H1 (cell line): ENCODE results near the gene ZNF512B. TPM values are rescaled to one million over a fixed set of nuclear protein-coding genes. Genes with fewer than 3 reads are reported as not detected.

Experiments
- CTCF ChIA-PET: fragments of 300-600 bp; sonication (Branson Sonifier 250); formaldehyde crosslinking; loops from one replicate; lab custom pipeline; 2021; ENCODE audit not compliant: partially characterized antibody; lab: Charles Lee
- POLR2A ChIA-PET: fragments of 300-600 bp; sonication (Branson Sonifier 250); formaldehyde crosslinking; loops from one replicate; lab custom pipeline; 2021; ENCODE audit warnings: inconsistent platforms; ENCODE audit not compliant: partially characterized antibody; lab: Charles Lee
- DNase-seq, 2 experiments: peaks; one replicate each; pipeline versions ENCODE4 v3.0.0 to v3.0.0-alpha.2; 2010 to 2022; ENCODE audit warnings: low spot score in 2 of 2, low read depth in 1 of 2, mixed read lengths in 1 of 2
- FAIRE-seq: peaks from 2 replicates; lab custom pipeline; 2011; peaks lifted over from hg19 to GRCh38; lab: Jason Lieb, UNC
- H2AFZ ChIP-seq: 2 replicates; pipeline ENCODE4 v1.8.1; 2012; ENCODE audit warnings: low read length, inconsistent platforms
- H2AK5ac ChIP-seq: 2 replicates; pipeline ENCODE4 v1.6.1; 2013; ENCODE audit warnings: low read depth, low read length
- H2BK120ac ChIP-seq: replicated peaks from 2 replicates; pipeline ENCODE3; 2013; ENCODE audit warnings: low read depth, low read length, inconsistent platforms
- H2BK12ac ChIP-seq: 2 replicates; pipeline ENCODE4 v1.6.1; 2013; ENCODE audit warnings: low read depth, low read length
- H2BK15ac ChIP-seq: 2 replicates; pipeline ENCODE4 v1.6.1; 2013; ENCODE audit warnings: low read length
- H2BK20ac ChIP-seq: 2 replicates; pipeline ENCODE4 v1.6.1; 2013; ENCODE audit warnings: low read length
- H2BK5ac ChIP-seq: 2 replicates; pipeline ENCODE4 v1.6.1; 2013; ENCODE audit warnings: low read depth, low read length
- H3K14ac ChIP-seq: 2 replicates; pipeline ENCODE4 v1.6.1; 2013; ENCODE audit warnings: inconsistent platforms; ENCODE audit not compliant: insufficient read length
- H3K18ac ChIP-seq: 2 replicates; pipeline ENCODE4 v1.6.1; 2013; ENCODE audit warnings: low read length; ENCODE audit errors: extremely low read depth
- H3K23ac ChIP-seq: 2 replicates; pipeline ENCODE4 v1.6.1; 2013; ENCODE audit warnings: inconsistent platforms; ENCODE audit not compliant: insufficient read length
- H3K23me2 ChIP-seq: 2 replicates; pipeline ENCODE4 v1.6.1; 2013; ENCODE audit warnings: low read depth, low read length
- H3K27ac ChIP-seq: 2 replicates; pipeline ENCODE4 v1.6.1; 2011; ENCODE audit warnings: low read depth, low read length, inconsistent platforms
- H3K27me3 ChIP-seq, 4 experiments: replicated peaks in 1 of 4; 1 replicate in 1 of 4; 2 replicates in 3 of 4; pipeline versions ENCODE4 v1.6.1 to v1.8.1; 2011 to 2013; ENCODE audit warnings: low read length in 3 of 4, mild to moderate bottlenecking in 3 of 4, inconsistent platforms in 2 of 4, mixed read lengths in 2 of 4, moderate library complexity in 1 of 4; ENCODE audit not compliant: control insufficient read depth in 3 of 4, insufficient read depth in 3 of 4; ENCODE audit errors: extremely low read depth in 1 of 4
- H3K36me3 ChIP-seq, 4 experiments: 2 replicates each; pipeline versions ENCODE4 v1.6.1 to v1.8.1; 2011 to 2013; ENCODE audit warnings: mild to moderate bottlenecking in 4 of 4, low read length in 3 of 4, moderate library complexity in 2 of 4, control low read depth in 1 of 4, inconsistent platforms in 1 of 4; ENCODE audit not compliant: insufficient read depth in 4 of 4, control insufficient read depth in 2 of 4
- H3K4ac ChIP-seq: replicated peaks from 2 replicates; pipeline ENCODE3; 2013; ENCODE audit warnings: low read length, low read depth, mixed read lengths, inconsistent platforms; ENCODE audit not compliant: insufficient read length
- H3K4me1 ChIP-seq, 4 experiments: replicated peaks in 1 of 4; 1 replicate in 1 of 4; 2 replicates in 3 of 4; pipeline versions ENCODE4 v1.6.1 to v1.8.1; 2011 to 2013; ENCODE audit warnings: low read length in 3 of 4, inconsistent platforms in 2 of 4, mixed read lengths in 1 of 4; ENCODE audit not compliant: insufficient read depth in 4 of 4, control insufficient read depth in 3 of 4
- H3K4me2 ChIP-seq, 2 experiments: 2 replicates each; pipeline versions ENCODE4 v1.6.1 to v1.8.1; 2011 to 2013; ENCODE audit warnings: low read depth in 2 of 2, low read length in 2 of 2, control low read depth in 1 of 2, inconsistent platforms in 1 of 2, mild to moderate bottlenecking in 1 of 2; ENCODE audit not compliant: insufficient read depth in 1 of 2
- H3K4me3 ChIP-seq, 4 experiments: fragments of 200-600, 300-600 bp in 1 of 4; sonication (generic), shearing (Covaris generic), sonication (Bioruptor Twin) in 1 of 4; 2 replicates each; pipeline versions ENCODE4 v1.5.1 to v1.8.1; 2011 to 2016; ENCODE audit warnings: low read length in 4 of 4, low read depth in 3 of 4, control low read depth in 2 of 4, inconsistent platforms in 2 of 4, mild to moderate bottlenecking in 2 of 4, mixed read lengths in 1 of 4, moderate library complexity in 1 of 4; ENCODE audit not compliant: insufficient read depth in 2 of 4; ENCODE audit errors: extremely low read depth in 1 of 4
- H3K56ac ChIP-seq: replicated peaks from 2 replicates; pipeline ENCODE3; 2013; ENCODE audit warnings: low read depth, mild to moderate bottlenecking, mixed read lengths, low read length, inconsistent platforms; ENCODE audit not compliant: insufficient read length
- H3K79me1 ChIP-seq: 2 replicates; pipeline ENCODE4 v1.6.1; 2013; ENCODE audit warnings: low read depth, low read length, control low read depth
- H3K79me2 ChIP-seq, 2 experiments: 2 replicates each; pipeline versions ENCODE4 v1.6.1 to v1.8.1; 2012 to 2013; ENCODE audit warnings: low read length in 2 of 2, mild to moderate bottlenecking in 2 of 2, inconsistent platforms in 1 of 2; ENCODE audit not compliant: insufficient read depth in 2 of 2, control insufficient read depth in 1 of 2
- H3K9ac ChIP-seq, 4 experiments: replicated peaks in 1 of 4; 1 replicate in 1 of 4; 2 replicates in 3 of 4; pipeline versions ENCODE4 v1.6.1 to v1.8.1; 2011 to 2013; ENCODE audit warnings: low read depth in 3 of 4, low read length in 3 of 4, control low read depth in 2 of 4, mild to moderate bottlenecking in 2 of 4, moderate library complexity in 2 of 4, inconsistent platforms in 1 of 4; ENCODE audit errors: extremely low read depth in 1 of 4
- H3K9me3 ChIP-seq, 2 experiments: 2 replicates each; pipeline versions ENCODE4 v1.6.1 to v1.8.1; 2012 to 2013; ENCODE audit warnings: mild to moderate bottlenecking in 2 of 2, moderate library complexity in 2 of 2, control low read depth in 1 of 2, inconsistent platforms in 1 of 2, low read depth in 1 of 2, low read length in 1 of 2, mixed read lengths in 1 of 2; ENCODE audit not compliant: insufficient read depth in 2 of 2
- H4K20me1 ChIP-seq, 2 experiments: replicated peaks in 1 of 2; 2 replicates each; pipeline versions ENCODE3 to v1.8.1; 2011 to 2013; ENCODE audit warnings: inconsistent platforms in 2 of 2, low read length in 2 of 2, mild to moderate bottlenecking in 1 of 2; ENCODE audit not compliant: insufficient read depth in 2 of 2, control insufficient read depth in 1 of 2
- H4K5ac ChIP-seq: 2 replicates; pipeline ENCODE4 v1.6.1; 2013; ENCODE audit warnings: low read length, low read depth, mixed read lengths, inconsistent platforms; ENCODE audit not compliant: insufficient read length
- H4K8ac ChIP-seq: 2 replicates; pipeline ENCODE4 v1.8.0; 2013; ENCODE audit warnings: mild to moderate bottlenecking, moderate library complexity, low read length, inconsistent platforms; ENCODE audit not compliant: insufficient read depth; ENCODE audit errors: extremely low read depth
- H4K91ac ChIP-seq: replicated peaks from 2 replicates; pipeline ENCODE3; 2013; ENCODE audit warnings: low read length, mixed read lengths, inconsistent platforms; ENCODE audit not compliant: insufficient read length
- BCL11A ChIP-seq, 2 experiments: IDR thresholded peaks; one replicate each; pipeline ENCODE4 v1.6.1; 2011; ENCODE audit warnings: low read depth in 2 of 2, low read length in 2 of 2, mild to moderate bottlenecking in 2 of 2
- JUN ChIP-seq: IDR thresholded peaks from 2 replicates; pipeline ENCODE4 v1.6.1; 2011; ENCODE audit warnings: low read depth, mild to moderate bottlenecking, improper control_type of control experiment, low read length
- SRF ChIP-seq: IDR thresholded peaks from 2 replicates; pipeline ENCODE4 v1.6.1; 2011; ENCODE audit warnings: mild to moderate bottlenecking, low read depth, low read length, moderate library complexity
- TAF1 ChIP-seq: IDR thresholded peaks from 2 replicates; pipeline ENCODE4 v1.6.1; 2011; ENCODE audit warnings: mild to moderate bottlenecking, low read depth, low read length
- TAF7 ChIP-seq: optimal IDR thresholded peaks from 2 replicates; pipeline ENCODE3; 2011; ENCODE audit warnings: low read depth, mild to moderate bottlenecking, inconsistent platforms, low read length, moderate library complexity, borderline replicate concordance
- WGBS, 2 experiments: shearing (Covaris generic) in 1 of 2; methylation state at CpG; one replicate each; pipeline versions ENCODE4 v1.1.6 to v1.1.7; 2013 to 2015; ENCODE audit warnings: low lambda C conversion rate in 2 of 2, mixed read lengths in 2 of 2, inconsistent platforms in 1 of 2, low coverage in 1 of 2, missing lambda C conversion rate in 1 of 2; ENCODE audit not compliant: insufficient replicate concordance in 2 of 2, insufficient coverage in 1 of 2, insufficient read length in 1 of 2; ENCODE audit errors: extremely low coverage in 1 of 2, missing lambda C conversion rate in 1 of 2; 5-methylcytosine and 5-hydroxymethylcytosine counted together
- polyA plus RNA-seq, 7 experiments: library from polyadenylated mRNA; depleted of rRNA in 3 of 7; stranded (reverse) in 5 of 7; unstranded in 2 of 7; fragments of >200 nt in 5 of 7; fragments of 200-250 nt in 2 of 7; gene quantifications; 1 replicate in 5 of 7; 2 replicates in 1 of 7; 4 replicates in 1 of 7; pipeline versions ENCODE4 v1.2.1 to v1.2.3, GENCODE V29; 2011 to 2013; ENCODE audit warnings: missing spikeins in 2 of 7, mixed read lengths in 2 of 7
- total RNA-seq: library from RNA; stranded (reverse); fragmentation: NEBNext Ultra II Directional; extraction: Animal tissue kit (Norgen Biotek cat#: 25700); gene quantifications from 2 replicates; pipeline ENCODE4 v1.2.1, GENCODE V29; 2021
- TF ChIP-seq, protein P1 (sequence below): IDR thresholded peaks from 2 replicates; pipeline ENCODE4 v1.6.1; 2012; ENCODE audit warnings: inconsistent platforms

The ZNF512B gene
- total and polyA plus RNA-seq, 2 of the 8 experiments (the other 6 are each of a cell fraction or from before 2014, with no cell fraction given): 7.3 to 26.6 TPM

DNA sequence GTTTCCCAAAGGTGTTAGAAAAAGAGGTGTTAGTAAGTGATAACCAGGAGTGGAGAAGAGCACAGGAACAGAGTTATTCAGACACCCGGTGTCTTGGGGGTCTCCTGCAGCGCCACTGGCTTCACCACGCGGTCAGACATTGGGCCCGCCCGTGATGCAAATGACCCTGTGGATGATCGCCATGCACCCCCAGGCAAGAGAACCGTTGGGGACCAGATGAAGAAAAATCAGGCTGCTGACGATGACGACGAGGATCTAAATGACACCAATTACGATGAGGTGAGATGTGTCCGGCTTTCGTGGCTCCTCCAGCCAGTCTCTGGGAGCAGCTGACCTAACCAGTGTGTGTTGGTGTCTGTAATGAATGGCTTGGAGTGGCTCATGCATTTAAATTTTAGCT is 13.2 kb upstream of the ZNF512B start:
- Histone ChIP-seq H2AFZ (no peak overlapping the region), H3K79me2 (peaks cover 0 to 20% of the 10 kb centered on the region in 2 experiments; a peak in 3 of 4 replicates), H3K79me1 (peaks cover 4% of the 10 kb centered on the region; the same call in 1 of the 2 replicates), H3K27ac (no peak overlapping the region), H3K9me3 (no peaks in the 10 kb centered on the region), H3K18ac (no peak overlapping the region), H3K14ac (no peak overlapping the region), H2BK20ac (no peak overlapping the region), H2BK120ac (no peak overlapping the region), H4K91ac (no peak overlapping the region), H3K23ac (no peak overlapping the region), H2BK15ac (no peak overlapping the region), H4K5ac (no peak overlapping the region), H3K27me3 (peaks cover 0 to 5% (median 2%) of the 10 kb centered on the region in 4 experiments; a peak in 3 of 7 replicates), H3K4me3 (no peak overlapping the region), H2BK12ac (no peak overlapping the region), H2BK5ac (no peak overlapping the region), H3K23me2 (peaks cover 14% of the 10 kb centered on the region), H3K56ac (no peak overlapping the region), H3K4me1 (peaks cover 4 to 22% (median 12%) of the 10 kb centered on the region in 4 experiments; a peak in 6 of 7 replicates), H2AK5ac (no peak overlapping the region), H3K9ac (no peak overlapping the region), H3K4me2 (no peak overlapping the region), H3K36me3 (peaks cover 5 to 29% (median 23%) of the 10 kb centered on the region in 4 experiments; a peak in 7 of 8 replicates), H4K20me1 (peaks cover 2 to 12% of the 10 kb centered on the region in 2 experiments), H3K4ac (no peak overlapping the region), H4K8ac (peak overlapping the region; percentile 23; the same call in 1 of the 2 replicates)
- POLR2A ChIA-PET: interaction anchor here (0.8 to 1.9 kb wide), 3 partner anchors 9 to 53 kb away, joined by 3 to 6 read pairs (median 5); partner anchors contain the start of gene C20orf204
- DNase-seq (no peak), FAIRE-seq (no peak)
- WGBS, 2 experiments: 91% methylated on average over 14 of the region's 14 CpGs; no CpG with 5 or more reads in 1 of the 2 experiments
- CTCF ChIA-PET: interaction anchor here (0.8 to 1.6 kb wide), 5 partner anchors 9 to 89 kb away, joined by 3 to 6 read pairs (median 5); no protein-coding TSS in a partner anchor
- TF ChIP-seq TAF7 (no peak), BCL11A (IDR thresholded peaks at IDR 0.05; ENCODE audit: low read depth in 2 of 2, low read length in 2 of 2) (no peak), JUN (no peak), TAF1 (no peak), SRF (no peak)
- TF ChIP-seq, protein P1, sequence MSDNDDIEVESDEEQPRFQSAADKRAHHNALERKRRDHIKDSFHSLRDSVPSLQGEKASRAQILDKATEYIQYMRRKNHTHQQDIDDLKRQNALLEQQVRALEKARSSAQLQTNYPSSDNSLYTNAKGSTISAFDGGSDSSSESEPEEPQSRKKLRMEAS: no peak
